Naive thymus-derived CD8-positive, alpha-beta T cell (primary cell): ENCODE results near the gene AK6. TPM values are rescaled to one million over a fixed set of nuclear protein-coding genes. Genes with fewer than 3 reads are reported as not detected.
"Not testable (repeated sequence)": the region's sequence is repeated elsewhere in the genome, so short reads cannot be mapped to it uniquely, and the experiment has no call there.

Experiments
- ATAC-seq, 2 donors: fragments of 150-1000 bp; cut with Tn5 transposase in 1 of 2; sonication (Bioruptor Pico), chemical (Tn5 transposase) in 1 of 2; 1 replicate in 1 of 2; 2 replicates in 1 of 2; pipeline ENCODE4 v1.10.0; 2021; ENCODE audit warnings: mild to moderate bottlenecking in 2 of 2, moderate library complexity in 2 of 2
- POLR2A ChIA-PET: fragments of 350-600 bp; sonication (Branson Sonifier 250); formaldehyde crosslinking; loops from one replicate; lab custom pipeline; 2021; ENCODE audit warnings: antibody characterized with exemption; lab: Charles Lee
- DNase-seq, 10 donors: peaks; one replicate each; pipeline versions ENCODE4 v3.0.0 to v3.0.0-alpha.2; 2020 to 2022
- H3K27ac Mint-ChIP-seq, 10 donors: one replicate each; pipeline ENCODE4 v1.8.0; 2020 to 2022; ENCODE audit warnings: mild to moderate bottlenecking in 10 of 10, mixed read lengths in 10 of 10, moderate library complexity in 4 of 10, inconsistent platforms in 1 of 10
- H3K27me3 Mint-ChIP-seq, 5 donors: one replicate each; pipeline ENCODE4 v1.8.0; 2021 to 2022; ENCODE audit warnings: mixed read lengths in 5 of 5
- H3K36me3 Mint-ChIP-seq, 3 donors: one replicate each; pipeline ENCODE4 v1.8.0; 2020 to 2022; ENCODE audit warnings: mixed read lengths in 3 of 3, mild to moderate bottlenecking in 2 of 3, inconsistent platforms in 1 of 3
- H3K4me1 Mint-ChIP-seq, 4 donors: one replicate each; pipeline ENCODE4 v1.8.0; 2021 to 2022; ENCODE audit warnings: mixed read lengths in 4 of 4
- H3K4me3 Mint-ChIP-seq, 10 donors: one replicate each; pipeline ENCODE4 v1.8.0; 2020 to 2022; ENCODE audit warnings: mild to moderate bottlenecking in 10 of 10, mixed read lengths in 10 of 10, moderate library complexity in 6 of 10, inconsistent platforms in 1 of 10
- H3K9me3 Mint-ChIP-seq, 9 donors: one replicate each; pipeline ENCODE4 v1.8.0; 2020 to 2022; ENCODE audit warnings: mixed read lengths in 9 of 9, mild to moderate bottlenecking in 3 of 9, inconsistent platforms in 1 of 9, moderate library complexity in 1 of 9
- polyA plus RNA-seq, 3 donors: library from polyadenylated mRNA; unstranded; fragments of 300-500 nt; fragmentation: Illumina TruSeq; gene quantifications; one replicate each; pipeline ENCODE4 v1.2.3, GENCODE V29; 2021
- total RNA-seq, 8 experiments: library from RNA in 2 of 8; stranded (reverse) in 2 of 8; gene quantifications; one replicate each; pipeline ENCODE4 v1.2.3 and lab custom pipeline; 2021 to 2026

The AK6 gene
- total and polyA plus RNA-seq, 5 experiments from 2014 or later = 25.8 to 77.0 (median 64.6) TPM

GRCh38 chr5:69333668-69334315, 35.5 kb downstream of the AK6 start:
- POLR2A ChIA-PET = interaction anchor here (0.6 to 1.8 kb wide), 6 partner anchors 9 to 240 kb away, joined by 3 to 6 read pairs (median 3); partner anchors contain the start of genes AK6, RAD17 and TAF9
- not testable (repeated sequence) for H3K27me3 Mint-ChIP-seq, H3K36me3 Mint-ChIP-seq, H3K9me3 Mint-ChIP-seq, ATAC-seq, DNase-seq
- peak overlapping the region in 4 of 10 donors; percentile 23 to 91 (median 68) for H3K4me3 Mint-ChIP-seq
- peak overlapping the region in 9 of 10 donors; percentile 32 to 97 (median 79) for H3K27ac Mint-ChIP-seq
- H3K4me1 Mint-ChIP-seq = peaks cover 15 to 26% (median 21%) of the 10 kb centered on the region in 4 donors

- H3K27me3 Mint-ChIP-seq = no peaks in the 10 kb centered on the region
- peaks cover 15 to 26% (median 21%) of the 10 kb centered on the region in 4 donors for H3K4me1 Mint-ChIP-seq
- H3K9me3 Mint-ChIP-seq = peaks cover 0 to 3% (median 0%) of the 10 kb centered on the region in 9 donors
- ATAC-seq (no peak), DNase-seq (no peak)
- H3K27ac Mint-ChIP-seq = peak overlapping the region; percentile 96 to 100 (median 99)
- H3K4me3 Mint-ChIP-seq = peak overlapping the region; percentile 87 to 98 (median 94)
- peaks cover 0 to 4% (median 2%) of the 10 kb centered on the region in 3 donors for H3K36me3 Mint-ChIP-seq
- POLR2A ChIA-PET = interaction anchor here (1.1 to 1.7 kb wide), 7 partner anchors 37 to 288 kb away, joined by 3 to 8 read pairs (median 5); partner anchors contain the start of genes AK6, CDK7, CENPH and RAD17
These were observed 37.5 kb downstream of the AK6 start for GRCh38 chr5:69331528-69332445.

DNA sequence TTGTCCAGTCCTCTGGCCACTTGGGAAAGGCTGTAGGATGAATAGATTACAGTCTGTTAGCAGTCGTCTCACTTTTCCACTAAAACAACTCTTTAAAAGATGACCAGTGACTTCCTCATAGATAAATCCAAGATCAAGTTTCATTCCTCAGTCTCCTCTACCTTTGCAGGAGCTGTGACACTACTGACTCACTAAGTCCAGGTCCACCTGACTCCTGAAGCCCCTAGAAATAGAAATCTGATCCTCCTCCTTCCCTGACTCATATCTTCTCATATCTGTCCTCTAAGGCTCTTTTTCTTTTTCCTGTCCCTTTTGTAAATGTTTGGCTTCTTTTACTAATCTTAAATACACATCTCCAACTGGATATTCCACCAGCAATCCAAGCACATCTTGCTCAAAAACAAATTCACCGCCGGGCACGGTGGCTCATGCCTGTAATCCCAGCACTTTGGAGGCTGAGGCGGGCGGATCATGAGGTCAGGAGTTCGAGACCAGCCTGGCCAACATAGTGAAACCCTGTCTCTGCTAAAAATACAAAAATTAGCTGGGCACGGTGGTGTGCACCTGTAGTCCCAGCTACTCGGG, 39.3 kb downstream of the AK6 start:
- no peak for ATAC-seq
- peak overlapping the region in 2 of 10 donors; percentile 31 to 68 for H3K27ac Mint-ChIP-seq
- peaks cover 0 to 3% (median 0%) of the 10 kb centered on the region in 9 donors for H3K9me3 Mint-ChIP-seq
- H3K27me3 Mint-ChIP-seq = no peaks in the 10 kb centered on the region
- H3K36me3 Mint-ChIP-seq = peaks cover 0 to 4% (median 2%) of the 10 kb centered on the region in 3 donors
- DNase-seq = no peak
- H3K4me1 Mint-ChIP-seq = peaks cover 15 to 23% (median 20%) of the 10 kb centered on the region in 4 donors
- H3K4me3 Mint-ChIP-seq = no peak overlapping the region
- POLR2A ChIA-PET = no interaction called here

DNA sequence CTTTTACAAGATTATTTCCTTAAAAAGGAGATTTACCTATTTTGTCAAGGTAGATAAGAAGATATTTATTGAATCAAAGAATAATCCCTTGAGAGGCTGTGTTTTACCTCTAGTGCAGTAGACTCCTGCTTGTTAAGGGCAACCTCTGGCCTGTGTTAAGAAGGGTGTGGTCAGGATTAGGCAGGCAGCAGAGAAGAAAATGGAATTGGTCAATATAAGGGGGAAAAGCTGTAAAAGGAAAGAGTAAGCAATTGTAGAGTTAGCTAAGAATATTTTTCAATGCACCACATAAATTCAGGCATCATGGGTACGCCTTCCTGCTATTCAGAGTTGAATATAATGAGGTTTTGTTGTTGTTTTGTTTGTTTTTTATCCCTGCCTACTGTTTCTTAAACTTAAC, 43.0 kb downstream of the AK6 start:
- H3K4me3 Mint-ChIP-seq = no peak overlapping the region
- H3K27ac Mint-ChIP-seq = peak overlapping the region in 2 of 10 donors; percentile 53 to 69
- POLR2A ChIA-PET = interaction anchor here (0.6 to 1.1 kb wide), 3 partner anchors 21 to 233 kb away, joined by 3 to 10 read pairs (median 3); no protein-coding TSS in a partner anchor
- ATAC-seq = no peak
- no peak for DNase-seq
- H3K27me3 Mint-ChIP-seq = no peaks in the 10 kb centered on the region
- H3K9me3 Mint-ChIP-seq = no peaks in the 10 kb centered on the region
- H3K4me1 Mint-ChIP-seq = peaks cover 0 to 5% (median 2%) of the 10 kb centered on the region in 4 donors
- H3K36me3 Mint-ChIP-seq = peaks cover 0 to 4% (median 2%) of the 10 kb centered on the region in 3 donors

- H3K36me3 Mint-ChIP-seq = peaks cover 10 to 48% (median 38%) of the 10 kb centered on the region in 3 donors
- no peak for ATAC-seq
- POLR2A ChIA-PET = interaction anchor here (0.6 kb wide), 1 partner anchor 199 kb away, joined by 4 read pairs; no protein-coding TSS in a partner anchor
- H3K27ac Mint-ChIP-seq = no peak overlapping the region
- H3K27me3 Mint-ChIP-seq = no peaks in the 10 kb centered on the region
- H3K4me3 Mint-ChIP-seq = no peak overlapping the region
- H3K9me3 Mint-ChIP-seq = no peaks in the 10 kb centered on the region
- no peak for DNase-seq
- peaks cover 0 to 2% (median 0%) of the 10 kb centered on the region in 4 donors for H3K4me1 Mint-ChIP-seq
These were observed 51.9 kb downstream of the AK6 start for GRCh38 chr5:69317391-69317790.

DNA sequence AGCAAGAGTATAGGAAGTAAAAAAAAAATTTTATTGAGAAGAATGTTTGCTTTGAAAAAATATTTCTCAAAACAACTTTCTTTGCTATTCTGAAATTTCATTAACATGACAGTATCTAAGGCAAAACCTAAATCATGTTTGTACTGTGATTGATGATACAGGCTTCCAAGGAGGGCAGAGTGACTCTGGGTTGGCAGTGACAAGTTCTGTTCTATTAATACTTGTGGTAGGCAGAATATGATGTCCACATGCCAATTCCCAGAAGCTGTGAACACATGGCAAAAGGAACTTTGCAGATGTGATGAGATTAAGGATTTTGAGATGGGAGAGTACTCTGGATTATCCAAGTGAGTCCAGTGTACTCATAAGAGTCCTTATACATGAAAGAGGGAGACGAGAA, 53.3 kb downstream of the AK6 start:
- peaks cover 11 to 60% (median 42%) of the 10 kb centered on the region in 3 donors for H3K36me3 Mint-ChIP-seq
- H3K4me3 Mint-ChIP-seq = no peak overlapping the region
- ATAC-seq (no peak), DNase-seq (no peak)
- H3K27me3 Mint-ChIP-seq = no peaks in the 10 kb centered on the region
- POLR2A ChIA-PET = interaction anchor here (0.6 to 1.0 kb wide), 2 partner anchors 10 to 19 kb away, joined by 3 to 5 read pairs; no protein-coding TSS in a partner anchor
- no peaks in the 10 kb centered on the region for H3K9me3 Mint-ChIP-seq
- H3K27ac Mint-ChIP-seq = peak overlapping the region in 1 of 10 donors; percentile 76
- peaks cover 0 to 2% (median 0%) of the 10 kb centered on the region in 4 donors for H3K4me1 Mint-ChIP-seq

GRCh38 chr5:69313428-69313827, 55.9 kb downstream of the AK6 start:
- Mint-ChIP-seq H3K36me3 (peaks cover 17 to 66% (median 54%) of the 10 kb centered on the region in 3 donors), H3K4me1 (peaks cover 0 to 2% (median 0%) of the 10 kb centered on the region in 4 donors), H3K27me3 (no peaks in the 10 kb centered on the region), H3K27ac (no peak overlapping the region), H3K9me3 (no peaks in the 10 kb centered on the region), H3K4me3 (no peak overlapping the region)
- ATAC-seq (no peak), DNase-seq (no peak)
- POLR2A ChIA-PET = no interaction called here

DNA sequence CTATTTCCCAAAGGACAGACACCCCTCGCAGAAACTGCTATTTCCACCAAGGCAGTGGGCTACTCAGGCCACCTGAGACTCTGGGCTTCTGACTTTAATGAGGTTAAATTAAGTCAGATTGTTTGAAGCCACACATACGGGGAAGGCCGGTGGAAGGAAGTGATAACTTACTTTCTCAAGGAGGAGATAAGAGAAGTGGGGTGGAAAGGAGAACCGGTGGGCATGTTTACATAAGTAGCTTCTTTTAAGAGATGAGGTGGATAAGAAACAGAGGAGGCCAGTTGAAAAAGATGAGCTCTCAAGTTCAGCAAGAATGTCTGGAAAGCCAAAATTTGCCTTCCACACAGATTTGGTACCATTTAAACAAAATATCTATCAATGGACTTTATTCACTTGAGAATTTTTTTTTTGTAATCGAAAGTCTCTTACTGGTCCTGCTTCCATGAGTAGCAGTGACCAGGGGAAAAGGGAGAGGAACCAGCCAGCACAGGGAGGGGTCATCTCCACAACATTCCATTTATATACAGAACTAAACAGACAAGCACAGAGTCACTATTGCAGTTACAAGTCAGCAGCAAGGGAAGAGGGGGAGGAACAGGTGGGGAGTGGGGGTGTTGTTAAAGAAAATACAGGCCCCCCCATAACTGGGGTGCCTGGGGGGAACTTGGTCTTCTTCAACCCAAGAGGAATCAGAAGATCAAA, 56.7 kb downstream of the AK6 start:
- DNase-seq (no peak), ATAC-seq (no peak)
- POLR2A ChIA-PET = no interaction called here
- peak overlapping the region in 1 of 10 donors; percentile 73 for H3K27ac Mint-ChIP-seq
- H3K27me3 Mint-ChIP-seq = no peaks in the 10 kb centered on the region
- peaks cover 0 to 2% (median 0%) of the 10 kb centered on the region in 4 donors for H3K4me1 Mint-ChIP-seq
- H3K4me3 Mint-ChIP-seq = no peak overlapping the region
- no peaks in the 10 kb centered on the region for H3K9me3 Mint-ChIP-seq
- H3K36me3 Mint-ChIP-seq = peaks cover 23 to 74% (median 61%) of the 10 kb centered on the region in 3 donors

- H3K9me3 Mint-ChIP-seq = no peaks in the 10 kb centered on the region
- H3K27ac Mint-ChIP-seq = no peak overlapping the region
- H3K4me3 Mint-ChIP-seq = no peak overlapping the region
- ATAC-seq = no peak
- no peaks in the 10 kb centered on the region for H3K27me3 Mint-ChIP-seq
- H3K36me3 Mint-ChIP-seq = peaks cover 18 to 82% (median 54%) of the 10 kb centered on the region in 3 donors
- H3K4me1 Mint-ChIP-seq = no peaks in the 10 kb centered on the region
- no peak for DNase-seq
- POLR2A ChIA-PET = no interaction called here
These were observed 59.9 kb downstream of the AK6 start for GRCh38 chr5:69309380-69309779.

DNA sequence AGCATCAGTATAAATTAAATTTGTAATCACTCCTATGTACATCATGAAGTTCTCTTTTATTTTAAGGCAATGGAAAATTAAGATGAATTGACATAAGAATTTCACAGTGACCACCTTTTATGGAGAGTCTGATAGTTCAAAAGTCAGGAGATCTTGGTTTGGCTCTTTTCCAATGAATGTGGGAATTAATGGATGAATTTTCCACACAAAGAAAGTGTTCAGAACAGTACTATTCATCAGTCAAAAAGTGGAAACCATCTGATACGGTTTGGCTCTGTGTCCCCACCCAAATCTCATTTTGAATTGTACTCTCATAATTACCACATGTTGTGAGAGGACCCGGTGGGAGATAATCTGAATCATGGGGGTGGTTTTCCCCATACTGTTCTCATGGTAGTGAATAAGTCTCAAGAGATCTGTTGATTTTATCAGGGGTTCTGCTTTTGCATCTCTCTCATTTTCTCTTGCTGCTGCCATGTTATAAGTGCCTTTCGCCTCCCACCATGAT, 61.2 kb downstream of the AK6 start:
- ATAC-seq = no peak
- POLR2A ChIA-PET = no interaction called here
- H3K27me3 Mint-ChIP-seq = no peaks in the 10 kb centered on the region

DNA sequence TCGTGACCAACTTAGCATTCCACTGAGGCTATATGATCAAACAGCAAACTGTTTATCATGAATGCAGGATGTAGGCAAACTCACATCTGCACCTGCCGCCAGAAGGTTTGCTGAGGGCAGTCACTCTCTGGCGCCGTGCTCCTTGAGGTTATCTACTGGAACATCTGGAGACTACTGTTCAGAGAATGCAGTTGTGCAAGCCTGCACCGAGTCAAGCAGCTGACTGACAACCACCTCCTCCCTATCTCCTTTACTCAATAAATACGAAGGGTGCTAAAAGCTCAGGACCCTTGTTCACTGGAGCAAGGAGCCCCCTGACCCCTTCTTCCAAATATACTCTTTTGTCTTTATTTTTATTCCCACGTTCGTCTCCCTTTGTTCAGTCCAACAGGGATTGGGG, 63.8 kb downstream of the AK6 start:
- H3K4me3 Mint-ChIP-seq = no peak overlapping the region

More for the DNA sequence above, 61.2 kb downstream of the AK6 start:
- H3K27ac Mint-ChIP-seq = no peak overlapping the region
- no peaks in the 10 kb centered on the region for H3K9me3 Mint-ChIP-seq
- DNase-seq = no peak
- no peak overlapping the region for H3K4me3 Mint-ChIP-seq
- peaks cover 18 to 76% (median 46%) of the 10 kb centered on the region in 3 donors for H3K36me3 Mint-ChIP-seq
- no peaks in the 10 kb centered on the region for H3K4me1 Mint-ChIP-seq

More for the DNA sequence above, 63.8 kb downstream of the AK6 start:
- Mint-ChIP-seq H3K27me3 (no peaks in the 10 kb centered on the region), H3K4me1 (no peaks in the 10 kb centered on the region), H3K36me3 (peaks cover 12 to 62% (median 33%) of the 10 kb centered on the region in 3 donors), H3K9me3 (no peaks in the 10 kb centered on the region), H3K27ac (no peak overlapping the region)
- ATAC-seq (no peak), DNase-seq (no peak)
- POLR2A ChIA-PET = no interaction called here
